Osteoblast (primary cell): Measurements from ENCODE around the gene RDH16. TPM values are rescaled to one million over a fixed set of nuclear protein-coding genes. Genes with fewer than 3 reads are reported as not detected.
"Not testable (repeated sequence)": the region's sequence is repeated elsewhere in the genome, so short reads cannot be mapped to it uniquely, and the experiment has no call there.

Experiments
- DNase-seq: peaks from one replicate; pipeline ENCODE4 v3.0.0; 2011; ENCODE audit warnings: low spot score, mixed read lengths; ENCODE audit not compliant: insufficient read length; ENCODE audit errors: missing footprints
- H2AFZ ChIP-seq: 2 replicates; pipeline ENCODE4 v1.6.0; 2011; ENCODE audit warnings: mild to moderate bottlenecking, low read length
- H3K27ac ChIP-seq: 2 replicates; pipeline ENCODE4 v1.5.1; 2011; ENCODE audit warnings: mild to moderate bottlenecking, low read depth, low read length, moderate library complexity
- H3K27me3 ChIP-seq: 2 replicates; pipeline ENCODE4 v1.6.0; 2012; ENCODE audit warnings: mild to moderate bottlenecking, control low read depth, inconsistent platforms, low read length, moderate library complexity; ENCODE audit not compliant: insufficient read depth
- H3K36me3 ChIP-seq: 2 replicates; pipeline ENCODE4 v1.5.1; 2011; ENCODE audit warnings: mild to moderate bottlenecking, low read length, control low read depth, moderate library complexity; ENCODE audit not compliant: insufficient read depth
- H3K4me1 ChIP-seq: 2 replicates; pipeline ENCODE4 v1.5.1; 2011; ENCODE audit warnings: mild to moderate bottlenecking, low read length, control low read depth, moderate library complexity; ENCODE audit not compliant: insufficient read depth
- H3K4me2 ChIP-seq: 2 replicates; pipeline ENCODE4 v1.6.0; 2011; ENCODE audit warnings: mild to moderate bottlenecking, low read length; ENCODE audit not compliant: insufficient read depth
- H3K4me3 ChIP-seq: fragments of 200-600 bp; sonication (generic); 3 replicates; pipeline ENCODE4 v1.5.1; 2012; ENCODE audit warnings: mild to moderate bottlenecking, low read length, inconsistent platforms; ENCODE audit not compliant: insufficient read depth
- H3K79me2 ChIP-seq: 2 replicates; pipeline ENCODE4 v1.6.0; 2012; ENCODE audit warnings: mild to moderate bottlenecking, low read length, control low read depth, inconsistent platforms; ENCODE audit not compliant: insufficient read depth
- H3K9me3 ChIP-seq: 2 replicates; pipeline ENCODE4 v1.5.1; 2011; ENCODE audit warnings: low read depth, low read length, control low read depth
- H4K20me1 ChIP-seq: 2 replicates; pipeline ENCODE4 v1.6.0; 2012; ENCODE audit warnings: mild to moderate bottlenecking, low read length, control low read depth; ENCODE audit not compliant: insufficient read depth
- total RNA-seq: library from RNA; depleted of rRNA; stranded (reverse); fragments of >200 nt; gene quantifications from 2 replicates; pipeline ENCODE4 v1.2.3, GENCODE V29; 2012
- TF ChIP-seq, protein P1 (sequence below): IDR thresholded peaks from 2 replicates; pipeline ENCODE4 v1.5.1; 2011; ENCODE audit warnings: mild to moderate bottlenecking, low read depth, low read length, moderate library complexity; ENCODE audit errors: extremely low read depth

The RDH16 gene
- total RNA-seq, 1 donor: under 0.01 TPM

DNA sequence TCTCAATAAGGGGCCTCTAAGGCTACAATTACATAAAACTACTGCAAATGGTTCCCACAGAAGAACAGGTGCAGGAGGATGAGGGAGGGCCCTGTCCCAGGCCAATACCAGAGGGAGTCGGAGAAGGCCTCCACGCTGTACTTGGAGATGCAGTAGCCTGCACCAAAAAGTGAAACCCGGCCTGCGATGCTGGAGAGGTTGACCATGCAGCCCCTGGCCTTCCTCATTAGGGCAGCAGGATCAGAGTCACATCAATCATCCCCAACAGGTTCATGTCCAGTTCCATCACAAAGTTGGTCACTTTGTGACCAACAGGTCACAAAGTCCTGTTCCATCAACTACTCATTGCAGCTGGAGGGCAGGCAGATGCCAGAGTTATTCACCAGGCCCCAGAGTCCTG lies 26.0 kb upstream of the RDH16 start:
- TF ChIP-seq, protein P1, sequence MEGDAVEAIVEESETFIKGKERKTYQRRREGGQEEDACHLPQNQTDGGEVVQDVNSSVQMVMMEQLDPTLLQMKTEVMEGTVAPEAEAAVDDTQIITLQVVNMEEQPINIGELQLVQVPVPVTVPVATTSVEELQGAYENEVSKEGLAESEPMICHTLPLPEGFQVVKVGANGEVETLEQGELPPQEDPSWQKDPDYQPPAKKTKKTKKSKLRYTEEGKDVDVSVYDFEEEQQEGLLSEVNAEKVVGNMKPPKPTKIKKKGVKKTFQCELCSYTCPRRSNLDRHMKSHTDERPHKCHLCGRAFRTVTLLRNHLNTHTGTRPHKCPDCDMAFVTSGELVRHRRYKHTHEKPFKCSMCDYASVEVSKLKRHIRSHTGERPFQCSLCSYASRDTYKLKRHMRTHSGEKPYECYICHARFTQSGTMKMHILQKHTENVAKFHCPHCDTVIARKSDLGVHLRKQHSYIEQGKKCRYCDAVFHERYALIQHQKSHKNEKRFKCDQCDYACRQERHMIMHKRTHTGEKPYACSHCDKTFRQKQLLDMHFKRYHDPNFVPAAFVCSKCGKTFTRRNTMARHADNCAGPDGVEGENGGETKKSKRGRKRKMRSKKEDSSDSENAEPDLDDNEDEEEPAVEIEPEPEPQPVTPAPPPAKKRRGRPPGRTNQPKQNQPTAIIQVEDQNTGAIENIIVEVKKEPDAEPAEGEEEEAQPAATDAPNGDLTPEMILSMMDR: no peak

DNA sequence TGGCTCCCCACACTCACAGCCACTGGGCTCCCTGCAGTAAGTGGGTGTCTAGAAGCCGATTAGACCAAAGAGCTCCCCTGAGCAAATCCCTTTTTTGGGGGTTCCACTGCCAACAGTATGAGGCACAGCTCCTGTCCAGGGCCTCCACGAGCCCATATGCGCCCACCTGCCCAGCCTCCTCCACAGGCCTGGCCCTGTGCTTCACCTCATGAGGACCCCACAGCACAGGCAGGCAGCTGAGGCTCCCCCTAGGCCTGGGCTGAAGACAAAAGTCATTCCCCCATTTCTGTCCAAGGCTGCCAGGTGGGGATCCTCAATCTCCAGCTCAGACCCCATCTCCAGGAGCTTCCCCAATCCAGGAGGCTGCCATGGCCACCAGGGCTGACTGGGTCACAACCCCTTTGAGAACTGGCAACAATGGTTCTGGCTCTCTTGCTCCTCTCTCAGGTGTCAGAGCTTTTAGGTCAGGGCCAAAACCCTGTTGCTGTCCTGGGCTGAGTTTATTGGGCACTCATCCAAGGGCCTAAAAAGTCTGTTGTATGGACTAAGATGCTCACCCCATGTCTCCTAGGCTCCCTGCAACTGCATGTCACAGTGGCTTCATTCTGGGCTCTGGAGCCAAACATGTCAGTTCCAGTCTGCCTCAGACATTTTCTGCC lies 25.3 kb upstream of the RDH16 start:
- not testable (repeated sequence) for H3K79me2 ChIP-seq, H3K4me1 ChIP-seq, H3K9me3 ChIP-seq, H3K36me3 ChIP-seq, H3K4me3 ChIP-seq, H4K20me1 ChIP-seq, H3K27me3 ChIP-seq, H2AFZ ChIP-seq, H3K27ac ChIP-seq, H3K4me2 ChIP-seq, DNase-seq

More for the DNA sequence above, 26.0 kb upstream of the RDH16 start:
- Histone ChIP-seq H3K4me1 (no peaks in the 10 kb centered on the region), H3K36me3 (no peaks in the 10 kb centered on the region), H3K9me3 (no peaks in the 10 kb centered on the region), H2AFZ (no peak overlapping the region), H3K27me3 (no peaks in the 10 kb centered on the region), H4K20me1 (no peaks in the 10 kb centered on the region), H3K4me2 (no peak overlapping the region), H3K79me2 (no peaks in the 10 kb centered on the region), H3K27ac (no peak overlapping the region), H3K4me3 (no peak overlapping the region)
- DNase-seq: no peak

DNA sequence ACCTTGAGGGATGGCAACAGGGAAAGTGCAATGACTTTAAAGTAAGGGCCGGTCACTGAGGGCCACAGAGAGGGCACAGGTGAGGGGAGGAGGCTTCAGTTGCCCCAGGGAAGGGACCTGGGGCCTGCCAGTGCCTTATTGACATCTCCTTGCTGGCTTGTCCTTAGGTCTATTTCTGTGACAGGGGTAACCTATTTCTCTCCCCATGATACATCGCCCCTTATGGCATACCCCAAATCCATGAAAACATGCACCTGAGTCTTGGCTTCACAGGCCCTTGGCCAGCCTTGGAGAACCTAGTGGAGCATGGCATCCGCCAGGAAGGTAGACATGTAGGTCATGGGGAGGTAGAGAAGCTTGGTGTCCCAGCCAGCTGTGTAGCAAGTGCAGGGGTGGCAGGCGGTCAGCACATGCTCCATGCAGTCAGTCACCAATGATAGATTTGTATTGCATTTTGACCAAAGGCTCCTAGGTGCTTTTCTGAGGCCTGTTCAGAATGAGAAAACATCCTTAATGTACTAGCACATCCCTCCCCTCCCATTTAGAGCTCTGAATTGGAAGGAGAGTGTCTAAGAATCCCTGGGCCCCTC lies 23.6 kb upstream of the RDH16 start:
- Histone ChIP-seq H3K27me3 (no peaks in the 10 kb centered on the region), H3K9me3 (no peaks in the 10 kb centered on the region), H3K4me1 (no peaks in the 10 kb centered on the region), H3K4me3 (no peak overlapping the region), H4K20me1 (no peaks in the 10 kb centered on the region), H3K27ac (no peak overlapping the region), H2AFZ (no peak overlapping the region), H3K4me2 (no peak overlapping the region), H3K36me3 (no peaks in the 10 kb centered on the region), H3K79me2 (no peaks in the 10 kb centered on the region)
- TF ChIP-seq, protein P1: no peak
- no peak for DNase-seq

DNA sequence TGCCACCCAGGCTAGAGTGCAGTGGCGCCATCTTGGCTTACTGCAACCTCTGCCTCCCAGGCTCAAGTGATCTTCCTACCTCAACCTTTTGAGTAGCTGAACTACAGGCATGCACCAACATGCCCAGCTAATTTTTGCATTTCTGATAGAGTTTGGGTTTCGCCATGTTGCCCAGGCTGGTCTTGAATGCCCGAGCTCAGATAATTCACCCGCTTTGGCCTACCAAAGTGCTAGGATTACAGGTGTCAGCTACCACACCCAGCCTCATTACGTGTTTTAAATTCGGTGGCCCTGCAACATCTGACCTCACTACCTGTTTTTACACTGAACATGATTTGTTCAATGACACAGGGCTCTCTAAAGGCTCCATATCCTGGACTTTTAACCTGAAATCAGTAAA lies 22.9 kb upstream of the RDH16 start:
- H3K4me2 ChIP-seq: no peak overlapping the region
- TF ChIP-seq, protein P1: no peak
- H2AFZ ChIP-seq: peak overlapping the region; percentile 15
- H3K27ac ChIP-seq: no peak overlapping the region
- H4K20me1 ChIP-seq: no peaks in the 10 kb centered on the region
- H3K36me3 ChIP-seq: no peaks in the 10 kb centered on the region
- H3K4me1 ChIP-seq: no peaks in the 10 kb centered on the region
- H3K4me3 ChIP-seq: no peak overlapping the region
- no peaks in the 10 kb centered on the region for H3K79me2 ChIP-seq
- no peak for DNase-seq
- no peaks in the 10 kb centered on the region for H3K27me3 ChIP-seq
- no peaks in the 10 kb centered on the region for H3K9me3 ChIP-seq
